HG03045 (cell line): ENCODE data around the gene LANCL2.
"Not testable (repeated sequence)": the region's sequence is repeated elsewhere in the genome, so short reads cannot be mapped to it uniquely, and the experiment has no call there.

Source experiments
- ATAC-seq: cut with Tn5 transposase; IDR thresholded peaks from one replicate; pipeline ENCODE4 v1.9.1; 2021; ENCODE audit warnings: mild to moderate bottlenecking, moderate library complexity; ENCODE audit not compliant: unreplicated experiment

LANCL2 gene

DNA sequence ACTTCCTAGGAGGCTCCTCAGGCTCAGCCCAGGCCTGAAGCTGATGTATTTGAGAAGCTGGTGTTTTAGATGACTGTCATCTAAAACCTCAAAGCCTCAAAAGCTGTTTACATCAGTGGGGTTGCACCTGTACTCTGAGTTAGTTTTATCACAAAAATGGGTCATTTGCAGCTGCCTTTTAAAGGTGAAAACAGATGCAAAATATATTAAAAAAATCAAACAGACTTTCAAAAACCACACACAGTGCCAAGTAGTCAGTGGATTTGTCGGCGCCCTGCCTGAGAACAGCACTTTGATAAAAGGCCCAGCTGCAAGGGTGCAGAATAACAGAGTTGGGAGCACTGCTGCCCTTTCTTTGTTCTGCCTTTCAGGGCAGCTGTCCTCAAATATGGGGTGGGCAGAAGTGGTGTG is 104.1 kb downstream of the LANCL2 start:
- ATAC-seq: no peak

DNA sequence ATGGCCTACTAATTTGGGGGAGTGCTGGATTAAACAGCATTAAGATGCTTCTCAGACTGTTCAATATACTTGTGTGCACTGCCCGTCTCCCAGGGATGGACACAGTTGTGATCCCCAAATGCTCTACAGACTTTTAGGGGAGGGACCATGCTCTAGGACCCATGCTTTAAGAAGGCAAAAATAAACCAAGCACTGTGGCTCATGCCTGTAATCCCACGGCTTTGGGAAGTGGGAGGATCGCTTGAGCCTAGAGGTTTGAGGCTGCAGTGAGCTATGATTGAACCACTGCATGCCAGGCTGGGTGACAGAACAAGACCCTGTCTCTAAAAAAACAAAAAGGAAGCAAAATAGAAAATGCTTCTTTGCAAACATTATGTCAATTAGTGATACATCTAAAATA is 104.6 kb downstream of the LANCL2 start:
- ATAC-seq: no peak

DNA sequence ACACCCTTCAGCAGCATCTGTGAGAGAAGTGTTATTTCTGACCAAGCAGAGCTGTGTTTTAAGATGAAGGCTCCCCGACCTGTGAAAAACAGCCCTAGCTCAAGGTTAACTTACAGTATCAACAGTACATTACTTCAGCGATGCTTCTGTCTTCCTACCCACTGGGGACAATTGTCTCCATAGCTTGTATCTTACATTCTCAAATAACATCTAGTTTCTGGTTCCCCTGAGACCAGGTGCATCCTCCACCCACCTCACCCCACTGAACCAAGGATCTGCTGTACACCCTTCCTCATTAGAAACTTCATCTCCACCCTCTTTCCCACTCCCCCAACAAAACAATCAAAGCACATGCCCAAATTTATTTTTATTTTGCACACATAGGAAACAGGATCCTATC is 105.1 kb downstream of the LANCL2 start:
- no peak for ATAC-seq

DNA sequence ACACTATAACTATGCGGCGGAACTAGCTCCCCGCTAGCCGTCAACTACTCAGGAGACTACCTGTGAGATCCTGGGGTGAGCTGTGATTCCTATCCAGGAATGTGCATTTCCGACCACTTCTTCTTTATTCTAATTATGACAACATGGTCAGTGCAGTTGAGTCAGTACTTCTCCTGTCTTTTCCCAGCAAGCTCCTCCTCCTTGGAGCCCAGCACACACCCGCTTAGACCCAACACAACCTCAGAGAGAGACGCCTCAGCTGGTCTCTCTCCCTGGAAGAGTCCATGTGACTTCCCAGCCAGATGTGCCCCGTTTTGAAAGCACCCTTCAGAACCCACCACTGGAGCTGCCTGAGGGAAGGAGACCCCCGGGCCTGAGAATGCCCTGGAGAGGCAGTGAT is 106.5 kb downstream of the LANCL2 start:
- ATAC-seq: not testable (repeated sequence)

DNA sequence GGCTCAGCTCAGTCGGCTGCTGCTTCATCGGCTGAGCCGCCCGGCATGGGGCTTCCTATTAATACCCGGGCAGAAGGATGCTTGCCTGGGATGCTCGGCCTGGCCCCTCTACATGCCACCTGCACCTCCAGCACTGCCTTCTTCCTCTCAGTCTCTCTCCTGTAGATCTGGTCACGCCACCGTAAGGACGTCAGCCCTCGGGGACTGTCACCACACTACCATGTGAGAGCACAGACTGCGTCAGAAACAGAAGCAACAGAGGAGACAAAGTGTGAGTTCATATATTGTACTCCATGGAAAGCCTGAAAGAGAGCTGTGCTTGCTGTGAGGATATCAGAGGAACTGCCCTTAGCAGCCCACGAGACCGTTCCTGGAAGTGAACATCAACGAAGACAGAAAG is 107.3 kb downstream of the LANCL2 start:
- not testable (repeated sequence) for ATAC-seq

DNA sequence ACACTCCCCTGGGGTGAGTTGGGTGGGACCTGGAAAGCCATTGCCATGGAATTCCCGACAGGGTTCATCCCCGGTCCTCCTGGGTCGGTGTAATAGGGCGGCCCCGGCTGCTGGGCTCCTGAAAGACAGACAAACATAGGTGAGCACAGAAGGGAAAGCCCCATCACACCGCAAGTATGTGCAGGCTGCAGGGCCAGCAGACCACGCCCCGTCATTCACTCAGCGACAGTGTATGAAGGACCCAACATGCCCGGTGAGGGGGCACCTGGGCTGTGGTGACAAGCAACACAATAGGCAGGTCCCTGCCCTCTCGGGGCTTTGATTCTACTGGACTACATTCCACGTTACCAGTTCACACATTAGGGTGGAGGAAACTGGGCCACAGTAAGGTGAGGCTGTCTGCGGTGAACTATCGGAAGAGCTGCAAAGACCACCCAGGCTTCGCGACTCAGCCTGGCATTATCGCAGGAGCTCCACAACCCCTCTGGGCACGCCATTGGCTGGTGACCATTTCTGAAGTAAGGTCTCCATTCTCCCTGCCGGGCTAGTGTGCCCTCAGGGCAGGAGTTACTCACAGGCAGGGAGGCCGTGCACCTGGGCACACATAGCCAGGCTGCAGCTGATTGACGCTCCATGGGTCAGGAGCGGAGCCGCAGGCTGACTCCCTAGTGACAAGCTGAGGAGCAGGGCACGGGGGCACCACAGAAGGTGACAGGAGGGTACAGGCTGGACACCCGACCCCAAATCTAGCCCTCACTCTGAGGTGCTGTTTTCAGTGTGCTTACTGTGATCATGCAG is 108.0 kb downstream of the LANCL2 start:
- no peak for ATAC-seq

DNA sequence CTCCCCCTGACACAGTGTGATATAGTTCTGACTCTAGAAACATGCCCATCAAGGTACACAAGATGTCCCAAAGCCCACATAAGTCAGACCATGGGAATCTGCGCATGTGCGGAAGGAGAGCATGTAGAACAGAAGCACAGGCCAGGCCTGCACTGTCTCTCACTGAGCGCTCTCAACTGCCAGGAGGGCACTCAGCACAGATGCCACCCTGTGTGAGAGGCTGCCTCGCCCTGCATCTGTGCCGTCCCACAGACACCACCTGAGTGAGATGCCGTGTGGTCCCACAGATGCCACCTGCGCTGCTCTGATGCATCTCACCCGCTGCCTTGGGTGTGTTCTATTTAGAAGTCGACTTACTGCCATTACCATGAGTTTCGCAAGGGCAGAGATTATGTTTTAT is 108.8 kb downstream of the LANCL2 start:
- no peak for ATAC-seq

DNA sequence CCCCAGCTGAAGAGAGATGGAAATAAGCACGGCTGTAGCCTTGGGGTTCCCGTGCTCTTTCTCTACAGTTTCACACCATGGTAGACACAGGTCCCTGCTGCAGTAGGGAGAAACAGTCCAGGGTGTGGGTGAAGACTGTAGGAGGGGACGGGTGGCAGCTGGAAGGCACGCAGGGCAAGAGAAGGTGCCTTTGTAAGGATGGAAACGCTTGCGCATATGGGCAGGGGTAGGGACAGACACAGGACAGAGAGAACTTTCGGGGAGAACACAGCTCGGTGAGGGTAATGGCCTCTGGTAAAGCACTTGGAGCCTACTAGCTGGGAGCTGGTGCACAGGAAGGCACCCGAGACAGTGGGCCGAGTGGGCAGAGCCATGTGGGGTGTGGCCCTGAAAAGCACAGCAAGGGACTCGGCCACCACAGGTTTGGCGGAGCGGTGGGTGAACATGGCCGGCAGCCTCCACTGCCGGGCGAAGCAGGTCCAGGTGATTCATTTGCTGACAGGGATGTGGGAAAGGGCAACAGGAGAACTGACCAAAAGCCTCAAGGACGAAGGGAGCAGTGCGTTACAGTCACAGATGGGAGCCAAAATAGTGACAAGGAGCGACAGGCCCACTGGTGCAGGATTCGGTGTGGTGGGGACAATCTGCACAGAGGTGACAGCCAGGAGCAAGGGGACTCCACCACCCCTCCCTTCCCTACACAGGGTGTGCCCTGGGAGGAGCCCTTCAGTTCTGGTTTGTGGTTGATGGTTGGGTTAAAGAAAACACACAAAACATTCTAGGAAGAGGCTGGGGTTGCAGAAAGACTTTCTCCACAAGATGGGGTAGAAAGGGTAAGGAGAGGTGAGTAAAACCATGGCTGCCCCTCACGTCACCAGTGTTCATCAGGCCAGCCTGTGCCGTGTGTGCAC is 110.1 kb downstream of the LANCL2 start:
- no peak for ATAC-seq

DNA sequence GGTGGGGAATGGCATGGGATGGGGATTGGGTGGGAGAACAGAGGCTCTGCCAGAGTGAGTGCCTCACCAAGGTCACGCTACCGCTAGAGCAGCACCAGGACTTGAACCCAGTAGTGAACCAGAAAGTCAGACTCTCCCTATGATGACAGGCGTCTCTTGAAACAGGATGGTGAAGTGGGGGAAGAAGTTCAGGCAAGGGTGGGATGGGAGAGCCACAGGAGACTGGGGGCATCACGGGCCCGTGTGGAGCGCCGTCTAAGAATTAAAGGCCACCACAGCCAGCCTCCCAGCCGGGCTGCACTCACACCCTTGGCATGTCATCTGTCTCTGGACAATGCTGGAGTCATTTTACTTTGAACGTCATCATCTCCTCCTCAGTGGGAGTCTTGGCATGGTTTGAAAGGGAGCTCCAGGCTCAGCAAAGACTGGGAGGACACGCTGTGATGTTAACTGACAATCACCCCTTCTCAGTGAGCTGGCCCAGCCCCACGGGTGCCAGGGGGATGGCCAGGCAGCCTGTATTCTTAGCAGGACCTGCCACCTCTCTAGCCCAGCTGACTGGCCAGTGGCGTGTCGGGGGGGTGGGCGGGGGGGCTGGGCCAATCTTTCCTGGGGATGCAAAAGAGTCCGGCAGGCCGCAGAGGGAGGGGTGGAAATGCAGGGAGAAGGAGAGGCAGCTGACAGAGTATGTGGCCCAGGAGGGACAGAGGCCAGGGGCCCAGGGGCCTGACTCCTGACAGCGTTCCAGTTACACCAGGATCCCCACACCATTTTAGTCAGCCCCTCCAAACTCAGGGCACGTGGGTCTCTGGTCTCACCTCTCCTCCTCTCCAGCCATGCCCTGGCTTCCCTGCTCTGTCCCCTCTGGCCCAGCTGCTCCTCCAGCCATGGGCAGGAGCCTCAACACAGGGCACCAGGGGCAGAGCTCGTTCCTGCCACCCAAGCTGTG is 111.0 kb downstream of the LANCL2 start:
- ATAC-seq: no peak

DNA sequence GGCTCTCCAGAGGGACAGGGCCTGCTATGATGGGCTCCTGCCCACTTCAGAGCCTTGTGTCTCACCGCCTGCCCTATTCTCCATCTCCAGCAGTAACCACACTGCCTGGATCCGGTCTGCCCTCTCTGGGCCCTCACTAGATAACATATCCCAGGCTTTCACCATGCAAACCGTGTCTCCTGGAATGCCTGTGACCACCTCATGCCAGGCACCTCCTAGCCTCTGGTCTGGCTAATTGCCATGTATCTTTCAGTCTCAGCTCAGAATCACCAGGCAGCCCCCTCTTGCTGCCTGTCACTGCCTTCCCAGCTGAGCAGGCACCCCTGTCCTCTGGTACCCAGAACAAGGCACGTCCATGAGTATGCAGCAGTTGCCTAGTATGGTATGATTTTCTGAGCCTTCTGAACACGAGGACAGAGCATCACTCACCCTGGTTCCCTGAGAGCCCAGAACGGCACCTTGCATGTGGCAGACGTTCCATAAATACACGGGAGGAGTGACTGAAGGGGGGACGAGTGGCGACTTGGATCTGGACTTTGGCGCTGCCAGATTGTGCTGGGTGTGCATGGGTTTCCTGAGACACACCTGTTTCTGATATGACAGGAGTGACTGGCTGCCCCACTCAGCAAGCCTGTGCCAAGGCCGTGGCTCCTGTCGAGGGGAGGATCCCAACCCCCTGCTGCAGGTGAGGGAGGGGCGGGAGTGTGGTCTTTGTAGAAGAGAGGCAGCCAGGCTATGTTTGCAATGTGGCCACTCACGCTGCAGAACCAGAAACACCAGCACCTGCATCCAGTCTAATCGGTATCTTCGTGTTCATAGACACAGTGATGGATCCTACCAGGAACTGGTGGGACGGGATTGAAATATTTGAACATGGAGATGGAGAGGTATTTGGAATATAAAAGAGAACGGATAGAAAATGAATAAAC is 112.0 kb downstream of the LANCL2 start:
- ATAC-seq: no peak

DNA sequence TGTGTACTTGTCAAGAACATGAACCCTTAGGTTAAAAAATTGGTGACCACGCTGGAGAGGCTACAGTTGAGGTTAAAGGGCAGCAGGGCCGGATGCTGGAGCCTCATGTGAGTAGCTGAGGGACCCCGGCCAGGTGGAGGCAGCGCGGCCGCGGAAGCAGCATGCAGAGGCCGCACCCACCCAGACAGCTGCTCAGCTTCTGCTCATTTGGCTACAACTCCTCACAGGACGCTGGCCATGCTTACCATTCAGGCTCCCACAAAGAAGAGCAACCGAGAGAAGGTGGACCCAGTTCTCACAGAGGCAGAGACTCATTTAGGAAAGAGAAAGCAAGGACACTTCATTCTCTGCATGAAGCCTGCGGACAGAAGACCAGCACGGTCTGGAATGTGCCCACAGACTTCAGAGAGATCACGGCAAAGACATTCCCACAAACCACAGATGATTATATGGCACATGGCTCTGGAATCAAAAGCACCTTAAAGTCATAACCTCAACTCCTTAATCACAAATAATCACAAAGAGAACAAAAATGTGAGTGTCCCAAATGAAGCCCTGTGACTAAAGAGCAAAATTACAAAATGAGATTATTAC is 112.7 kb downstream of the LANCL2 start:
- ATAC-seq: no peak

DNA sequence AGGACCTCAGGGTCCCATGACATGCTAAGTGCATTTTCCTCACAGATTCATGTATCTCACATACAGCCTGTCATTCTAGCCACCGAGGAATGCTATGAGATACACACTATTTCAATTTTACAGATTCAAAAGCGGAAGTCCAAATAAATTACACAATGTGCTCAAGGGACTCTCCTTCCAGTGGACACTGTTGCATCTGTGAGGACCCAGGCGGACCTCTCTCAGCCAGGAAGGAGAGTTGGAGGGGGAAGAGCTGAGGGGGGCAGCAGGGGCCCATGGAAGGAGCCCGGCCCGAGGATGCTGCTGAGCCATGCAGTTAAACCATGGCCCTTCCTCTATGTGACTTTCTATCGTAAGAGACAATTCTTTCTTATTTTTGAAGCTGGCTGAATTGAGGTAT is 113.6 kb downstream of the LANCL2 start:
- no peak for ATAC-seq

DNA sequence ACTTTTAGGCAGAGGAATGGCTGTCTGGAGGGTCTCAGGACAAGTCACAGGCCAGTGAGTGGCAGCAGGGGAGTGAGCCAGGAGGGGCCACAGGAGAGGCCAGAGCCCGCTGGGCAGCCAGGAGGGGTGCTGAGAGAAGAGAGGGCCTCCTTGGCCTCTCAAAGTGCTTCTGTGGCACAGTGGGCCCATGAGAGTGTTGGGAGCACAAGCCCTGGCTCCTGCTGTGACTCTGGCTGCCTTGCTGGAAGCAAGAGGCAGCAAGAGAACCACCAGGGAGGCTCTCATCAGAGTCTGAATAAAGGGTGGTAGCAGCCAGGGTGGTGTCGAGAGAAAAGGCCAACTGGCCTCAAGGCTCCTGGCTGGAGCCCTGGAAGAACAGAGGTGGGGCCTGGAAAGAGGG is 116.0 kb downstream of the LANCL2 start:
- ATAC-seq: no peak

DNA sequence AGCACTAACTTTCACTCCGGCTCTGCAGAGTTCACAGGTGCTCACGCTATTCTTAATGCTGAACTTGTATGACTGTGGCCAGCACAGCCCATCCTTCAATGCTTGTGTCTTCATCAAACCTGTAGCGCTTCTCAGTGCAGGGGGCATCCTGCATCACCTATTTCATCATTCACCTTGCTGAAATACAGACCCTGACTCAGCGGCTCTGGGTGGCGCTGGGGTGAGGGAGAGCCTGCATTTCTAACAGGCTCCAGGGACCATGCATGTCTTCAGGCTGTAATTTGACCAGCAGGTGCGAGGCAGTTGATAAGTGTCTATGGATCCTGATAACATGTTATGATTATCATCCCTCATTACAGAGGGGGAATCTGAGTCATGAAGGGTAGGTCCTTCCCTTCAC is 117.9 kb downstream of the LANCL2 start:
- ATAC-seq: no peak
